Fibroblast of skin of back (primary cell): ENCODE data around the gene SIL1.
A peak's percentile ranks its signal among the peaks of the same experiment; 100 is the strongest.

ENCODE experiments used
- DNase-seq: peaks from one replicate; pipeline ENCODE4 v3.0.0-alpha.2; 2013

Gene SIL1

DNA sequence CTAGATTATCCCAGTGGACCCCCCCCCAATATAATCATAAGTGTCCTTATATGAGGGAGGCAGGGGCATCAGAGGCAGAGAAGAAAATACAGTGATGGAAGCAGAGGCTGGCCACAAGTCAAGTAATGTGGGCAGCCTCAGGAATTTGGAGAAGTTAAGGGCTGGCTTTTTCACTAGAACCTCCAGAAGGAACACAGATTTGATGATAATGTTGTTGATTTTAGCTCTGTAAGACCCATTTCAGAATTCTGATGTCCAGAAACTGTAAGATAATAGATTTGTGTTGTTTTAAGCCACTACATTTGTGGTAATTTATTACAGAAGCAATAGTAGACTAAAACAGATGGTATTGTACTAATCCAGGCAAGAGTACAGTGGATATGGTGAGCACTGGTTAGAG lies 286.7 kb downstream of the SIL1 start:
- DNase-seq = peak; percentile 44

DNA sequence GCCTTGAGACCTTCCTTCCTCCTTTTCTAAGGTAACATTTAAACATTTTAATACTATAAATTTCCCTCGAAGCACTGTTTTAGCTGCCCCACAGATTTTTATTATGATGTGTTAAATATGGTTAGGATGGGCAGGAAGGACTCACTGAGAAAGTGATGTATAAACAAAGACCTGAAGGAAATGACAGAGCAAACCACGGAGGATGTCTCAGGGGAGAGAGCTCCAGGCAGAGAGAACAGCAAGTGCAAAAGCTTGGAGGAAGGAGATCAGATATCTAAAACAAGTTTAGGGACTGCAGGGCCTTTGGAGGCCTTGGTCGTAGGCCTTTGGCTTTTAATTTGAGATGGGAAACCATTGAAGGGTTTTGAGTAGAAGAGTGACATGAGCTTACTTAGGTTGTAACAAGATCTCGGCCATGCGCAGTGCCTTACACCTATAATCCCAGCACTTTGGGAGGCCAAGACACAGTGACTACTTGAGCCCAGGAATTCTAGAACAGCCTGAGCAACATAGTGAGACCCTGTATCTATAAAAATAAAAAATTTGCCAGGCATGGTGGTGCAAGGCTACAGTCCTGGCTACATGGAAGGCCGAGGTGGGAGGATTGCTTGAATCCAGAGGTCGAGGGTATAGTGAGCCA lies 287.5 kb downstream of the SIL1 start:
- peak; percentile 56 for DNase-seq

DNA sequence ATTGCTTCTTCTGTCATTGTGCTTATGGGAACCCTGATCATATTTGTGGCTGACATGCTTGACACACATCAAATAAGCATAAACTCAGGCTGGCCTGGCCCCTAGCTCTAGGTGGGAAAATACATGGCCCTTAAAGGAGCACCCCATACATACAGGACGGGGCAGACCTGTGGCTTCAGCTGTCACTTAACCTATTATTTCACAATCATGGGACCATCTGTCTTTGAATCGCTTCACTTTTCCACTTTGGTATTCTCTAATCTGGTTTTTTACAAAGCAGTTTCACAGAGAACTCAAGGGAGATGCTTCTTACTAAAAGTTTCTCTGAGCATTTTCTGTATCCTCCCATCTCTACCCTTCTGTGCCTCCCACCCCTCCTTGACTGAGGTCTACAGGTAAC lies 288.4 kb downstream of the SIL1 start:
- no peak for DNase-seq

DNA sequence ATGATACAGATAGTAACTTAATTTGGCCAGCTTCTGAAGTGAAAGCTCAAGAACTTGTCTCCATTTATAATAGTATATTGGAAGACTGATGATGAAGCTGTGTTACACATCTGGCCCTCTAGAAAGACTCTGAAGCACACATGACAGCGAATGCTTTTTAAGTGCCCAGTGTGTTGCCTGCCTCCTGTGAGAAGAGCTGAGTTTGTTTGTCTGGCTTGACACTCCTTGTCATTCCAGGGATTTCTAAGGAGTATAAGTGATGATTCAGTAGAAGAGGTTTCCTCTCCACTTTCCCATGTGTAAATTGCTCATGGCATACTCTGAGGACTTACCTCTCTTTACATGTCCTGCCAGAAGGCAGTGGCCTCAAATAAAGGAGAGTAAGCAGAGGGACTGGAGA lies 292.6 kb downstream of the SIL1 start:
- DNase-seq = peak; percentile 86

DNA sequence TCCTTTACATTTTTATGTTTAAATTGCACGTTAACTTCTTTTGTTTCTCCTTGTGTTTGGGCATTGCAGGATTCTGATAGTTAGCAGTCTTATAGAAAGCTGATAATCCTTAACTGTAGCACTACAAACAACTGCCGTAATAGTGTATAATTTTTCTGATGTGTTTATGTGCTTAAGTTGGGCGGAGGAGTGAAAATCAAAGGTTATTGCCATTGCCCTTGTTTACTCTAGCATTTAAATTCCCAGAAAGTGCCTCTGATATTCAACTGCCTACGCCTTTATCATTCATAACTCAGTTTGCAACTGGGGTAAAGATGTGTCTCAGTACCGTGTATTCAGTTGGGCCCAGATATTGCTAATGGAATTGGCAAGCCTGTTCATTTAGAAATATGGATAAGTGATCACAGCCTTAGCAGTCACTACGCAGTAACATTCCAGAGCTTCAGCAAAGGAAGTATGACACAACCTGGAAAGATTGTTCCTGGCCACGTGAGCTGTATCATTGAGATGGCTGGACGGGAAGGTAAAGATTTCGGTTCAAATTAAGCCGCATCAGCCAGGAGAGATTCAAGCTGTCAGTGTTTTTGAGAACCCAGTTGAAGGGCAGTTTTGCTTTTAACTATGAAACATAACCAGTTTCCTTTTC lies 294.9 kb downstream of the SIL1 start:
- peak; percentile 56 for DNase-seq

DNA sequence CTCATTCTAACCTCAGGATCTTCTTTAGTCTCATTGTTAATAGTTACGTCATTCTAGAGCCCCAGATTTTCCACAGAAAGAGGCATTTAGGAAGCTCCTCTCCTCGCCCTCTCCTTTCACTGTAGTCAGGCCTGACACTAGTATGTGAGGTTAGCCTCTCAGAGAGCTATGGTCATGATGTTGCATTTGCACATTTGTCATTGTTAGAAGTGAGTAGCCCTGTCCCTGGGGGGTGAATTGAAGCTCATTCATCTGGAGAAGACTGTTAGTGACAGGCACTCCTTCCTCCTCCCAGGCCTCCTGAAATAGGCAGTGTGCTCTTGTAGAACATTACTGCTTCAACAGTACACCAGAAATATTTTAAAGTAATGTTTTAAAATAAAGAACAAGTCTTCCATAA lies 296.5 kb downstream of the SIL1 start:
- peak; percentile 19 for DNase-seq

DNA sequence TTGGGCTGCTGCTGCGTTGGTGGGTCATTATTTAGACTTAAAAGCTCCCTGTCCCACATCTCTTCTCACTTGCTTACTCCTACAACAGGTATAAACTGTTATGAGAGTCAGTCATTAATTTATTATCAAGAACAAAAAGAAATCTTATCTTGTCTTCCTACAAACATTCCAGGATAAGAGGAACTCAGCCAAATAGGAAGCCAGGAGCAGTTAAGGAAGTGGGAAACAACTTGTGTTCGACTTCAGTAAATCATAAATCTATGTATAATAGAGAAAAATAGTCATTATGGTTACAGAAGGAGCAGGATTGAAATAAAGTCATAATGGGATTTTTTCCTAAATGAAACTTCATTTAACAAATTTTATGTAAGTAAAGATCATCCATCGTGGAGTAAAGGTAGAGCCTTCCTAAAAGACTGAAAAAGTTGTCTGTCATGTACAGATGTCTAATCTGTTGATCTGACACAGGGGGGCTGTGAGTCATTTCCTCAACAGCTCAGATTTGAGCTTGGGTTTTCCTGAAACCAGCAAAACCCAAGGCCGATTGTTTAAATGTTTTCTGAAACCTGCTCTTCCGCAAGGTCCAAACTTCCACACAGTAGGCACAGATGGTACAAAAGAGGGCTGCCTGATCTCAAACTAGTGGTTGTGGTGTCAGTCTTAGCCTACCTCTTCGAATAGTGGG lies 297.7 kb downstream of the SIL1 start:
- peak; percentile 49 for DNase-seq

DNA sequence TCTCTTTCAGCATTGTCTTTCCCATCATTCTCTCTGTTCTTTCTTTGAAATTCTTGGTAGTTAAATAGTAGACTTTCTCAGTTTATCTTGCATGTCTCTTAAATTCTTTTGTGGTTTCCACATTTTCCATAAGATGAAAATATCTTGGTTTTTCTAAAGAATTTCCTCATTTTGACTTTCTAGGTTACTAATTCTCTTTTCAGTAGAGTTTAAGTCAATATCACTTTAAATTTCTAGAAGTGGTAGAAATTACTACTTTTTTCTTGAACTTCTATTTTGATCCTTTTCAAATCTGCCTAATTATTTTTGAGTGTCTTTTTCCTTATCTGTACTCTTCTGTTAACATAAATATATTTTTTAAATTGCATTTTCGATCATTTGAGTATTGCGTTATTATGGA lies 299.4 kb downstream of the SIL1 start:
- no peak for DNase-seq

DNA sequence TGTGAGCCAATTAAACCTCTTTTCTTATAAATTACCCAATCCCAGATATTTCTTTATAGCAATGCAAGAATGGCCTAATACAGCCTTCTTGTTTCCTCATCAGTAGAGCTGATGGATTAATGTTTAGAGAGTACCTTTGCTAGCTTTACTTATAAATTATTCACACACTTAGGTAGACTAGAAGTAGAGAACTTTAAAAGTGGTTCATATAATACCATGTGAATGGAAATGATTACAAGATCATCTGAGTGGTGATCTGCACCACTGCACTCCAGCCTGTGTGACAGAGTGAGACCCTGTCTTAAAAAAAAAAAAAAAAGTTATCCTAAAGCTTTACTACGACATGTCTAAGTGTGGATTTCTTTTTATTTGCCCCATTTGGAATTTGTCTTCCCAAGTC lies 299.9 kb downstream of the SIL1 start:
- no peak for DNase-seq
